ENCODE results near the gene STX4.

Gene STX4

GRCh38 chr16:31020536-31020935, 12.8 kb upstream of the STX4 start:
- Histone ChIP-seq H3K79me2 (ENCODE audit: insufficient read depth, low read depth) (no peaks in the 10 kb centered on the region), H3K27ac (no peak overlapping the region), H3K4me1 (ENCODE audit: low read depth, poor library complexity, severe bottlenecking) (peaks cover 3% of the 10 kb centered on the region), H3K9ac (no peak overlapping the region), H2AFZ (ENCODE audit: low read depth) (no peak overlapping the region), H4K20me1 (ENCODE audit: insufficient read depth) (no peaks in the 10 kb centered on the region), H3K27me3 (ENCODE audit: insufficient read depth, low read depth) (no peaks in the 10 kb centered on the region), H3K4me2 (no peak overlapping the region), H3K4me3 (IDR thresholded peaks at IDR 0.05; ENCODE audit: insufficient read depth, low read depth, low read length) (no peak overlapping the region), H3K36me3 (ENCODE audit: insufficient read depth) (no peaks in the 10 kb centered on the region)
- TF ChIP-seq, protein P1, sequence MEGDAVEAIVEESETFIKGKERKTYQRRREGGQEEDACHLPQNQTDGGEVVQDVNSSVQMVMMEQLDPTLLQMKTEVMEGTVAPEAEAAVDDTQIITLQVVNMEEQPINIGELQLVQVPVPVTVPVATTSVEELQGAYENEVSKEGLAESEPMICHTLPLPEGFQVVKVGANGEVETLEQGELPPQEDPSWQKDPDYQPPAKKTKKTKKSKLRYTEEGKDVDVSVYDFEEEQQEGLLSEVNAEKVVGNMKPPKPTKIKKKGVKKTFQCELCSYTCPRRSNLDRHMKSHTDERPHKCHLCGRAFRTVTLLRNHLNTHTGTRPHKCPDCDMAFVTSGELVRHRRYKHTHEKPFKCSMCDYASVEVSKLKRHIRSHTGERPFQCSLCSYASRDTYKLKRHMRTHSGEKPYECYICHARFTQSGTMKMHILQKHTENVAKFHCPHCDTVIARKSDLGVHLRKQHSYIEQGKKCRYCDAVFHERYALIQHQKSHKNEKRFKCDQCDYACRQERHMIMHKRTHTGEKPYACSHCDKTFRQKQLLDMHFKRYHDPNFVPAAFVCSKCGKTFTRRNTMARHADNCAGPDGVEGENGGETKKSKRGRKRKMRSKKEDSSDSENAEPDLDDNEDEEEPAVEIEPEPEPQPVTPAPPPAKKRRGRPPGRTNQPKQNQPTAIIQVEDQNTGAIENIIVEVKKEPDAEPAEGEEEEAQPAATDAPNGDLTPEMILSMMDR (conservative IDR thresholded peaks at IDR 0.05; ENCODE audit: low read depth, low read length) = no peak

GRCh38 chr16:31022544-31023251, 10.7 kb upstream of the STX4 start:
- Histone ChIP-seq H3K4me3 (IDR thresholded peaks at IDR 0.05; ENCODE audit: insufficient read depth, low read depth, low read length) (no peak overlapping the region), H4K20me1 (ENCODE audit: insufficient read depth) (no peaks in the 10 kb centered on the region), H3K9ac (no peak overlapping the region), H3K79me2 (ENCODE audit: insufficient read depth, low read depth) (no peaks in the 10 kb centered on the region), H3K36me3 (ENCODE audit: insufficient read depth) (no peaks in the 10 kb centered on the region), H2AFZ (ENCODE audit: low read depth) (no peak overlapping the region), H3K27me3 (ENCODE audit: insufficient read depth, low read depth) (no peaks in the 10 kb centered on the region), H3K4me1 (ENCODE audit: low read depth, poor library complexity, severe bottlenecking) (peaks cover 3% of the 10 kb centered on the region), H3K4me2 (no peak overlapping the region), H3K27ac (no peak overlapping the region)
- TF ChIP-seq, protein P1 (conservative IDR thresholded peaks at IDR 0.05; ENCODE audit: low read depth, low read length) = no peak

DNA sequence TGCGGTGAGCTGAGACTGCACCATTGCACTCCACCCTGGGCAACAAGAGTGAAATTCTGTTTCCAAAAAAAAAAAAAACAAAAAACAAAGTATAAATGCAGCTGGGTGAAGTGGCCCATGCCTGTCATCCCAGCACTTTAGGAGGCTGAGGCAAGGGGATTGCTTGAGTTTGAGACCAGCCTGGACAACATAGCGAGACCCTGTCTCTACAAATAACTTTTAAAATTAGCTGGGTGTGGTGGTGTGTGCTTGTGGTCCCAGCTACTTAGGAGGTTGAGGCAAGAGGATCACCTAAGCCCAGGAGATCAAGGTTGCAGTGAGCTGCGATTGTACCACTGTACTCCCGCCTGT, 10.1 kb upstream of the STX4 start:
- Histone ChIP-seq H3K4me3 (IDR thresholded peaks at IDR 0.05; ENCODE audit: insufficient read depth, low read depth, low read length) (no peak overlapping the region), H3K4me2 (no peak overlapping the region)
- TF ChIP-seq, protein P1 (conservative IDR thresholded peaks at IDR 0.05; ENCODE audit: low read depth, low read length) = no peak

GRCh38 chr16:31023627-31024226, 9.6 kb upstream of the STX4 start:
- Histone ChIP-seq H3K4me2 (no peak overlapping the region), H3K27me3 (ENCODE audit: insufficient read depth, low read depth) (no peaks in the 10 kb centered on the region), H3K9ac (no peak overlapping the region), H3K4me3 (IDR thresholded peaks at IDR 0.05; ENCODE audit: insufficient read depth, low read depth, low read length) (no peak overlapping the region), H4K20me1 (ENCODE audit: insufficient read depth) (no peaks in the 10 kb centered on the region), H3K4me1 (ENCODE audit: low read depth, poor library complexity, severe bottlenecking) (peaks cover 3% of the 10 kb centered on the region), H3K36me3 (ENCODE audit: insufficient read depth) (no peaks in the 10 kb centered on the region), H2AFZ (ENCODE audit: low read depth) (no peak overlapping the region), H3K79me2 (ENCODE audit: insufficient read depth, low read depth) (no peaks in the 10 kb centered on the region), H3K27ac (no peak overlapping the region)
- TF ChIP-seq, protein P1 (conservative IDR thresholded peaks at IDR 0.05; ENCODE audit: low read depth, low read length) = no peak

More for the DNA sequence above, 10.1 kb upstream of the STX4 start:
- no peak overlapping the region for H3K27ac ChIP-seq
- H3K36me3 ChIP-seq (ENCODE audit: insufficient read depth) = no peaks in the 10 kb centered on the region
- no peaks in the 10 kb centered on the region for H4K20me1 ChIP-seq (ENCODE audit: insufficient read depth)
- no peaks in the 10 kb centered on the region for H3K79me2 ChIP-seq (ENCODE audit: insufficient read depth, low read depth)
- no peaks in the 10 kb centered on the region for H3K27me3 ChIP-seq (ENCODE audit: insufficient read depth, low read depth)
- no peak overlapping the region for H2AFZ ChIP-seq (ENCODE audit: low read depth)
- H3K9ac ChIP-seq = no peak overlapping the region
- peaks cover 3% of the 10 kb centered on the region for H3K4me1 ChIP-seq (ENCODE audit: low read depth, poor library complexity, severe bottlenecking)

All from KMS-11 (cell line).